ENCODE data around the gene MACROH2A1. TPM values are rescaled to one million over a fixed set of nuclear protein-coding genes. Genes with fewer than 3 reads are reported as not detected.

The MACROH2A1 gene
- total RNA-seq, 1 experiment from 2014 or later, result 83.8 TPM

GRCh38 chr5:135400866-135401265 lies 1.8 kb upstream of the MACROH2A1 start:
- Mint-ChIP-seq H3K27me3 (ENCODE audit: low read depth) (peaks cover 89% of the 10 kb centered on the region), H3K36me3 (0 out of 2 replicates have a peak, but pooled peaks cover 3% of the 10 kb centered on the region), H3K4me1 (peaks cover 52% of the 10 kb centered on the region), H3K27ac (no peak overlapping the region), H3K9me3 (peaks cover 9% of the 10 kb centered on the region), H3K4me3 (peak overlapping the region; percentile 82)
- ChIA-PET POLR2A (no interaction called here), CTCF (interaction anchor here (0.6 to 0.9 kb wide), 2 partner anchors 25 to 60 kb away, joined by 4 to 5 read pairs; no protein-coding TSS in a partner anchor)
- DNase-seq (ENCODE audit: low spot score), result no peak
- TF ChIP-seq SP1 (CRISPR knock-in tag; conservative IDR thresholded peaks at IDR 0.05) (no peak), ZNF532 (CRISPR knock-in tag; IDR thresholded peaks at IDR 0.05; ENCODE audit: borderline replicate concordance) (no peak), NFATC4 (CRISPR knock-in tag; IDR thresholded peaks at IDR 0.05) (no peak), AFF4 (CRISPR knock-in tag; IDR thresholded peaks at IDR 0.05; ENCODE audit: borderline replicate concordance) (no peak), SMAD4 (CRISPR knock-in tag; IDR thresholded peaks at IDR 0.05) (no peak), ETV6 (CRISPR knock-in tag; IDR thresholded peaks at IDR 0.05) (no peak), NR1H2 (CRISPR knock-in tag; IDR thresholded peaks at IDR 0.05) (no peak), NFE2L1 (CRISPR knock-in tag; IDR thresholded peaks at IDR 0.05) (no peak), ZBTB21 (CRISPR knock-in tag; IDR thresholded peaks at IDR 0.05; ENCODE audit: borderline replicate concordance) (no peak), MXD4 (CRISPR knock-in tag; IDR thresholded peaks at IDR 0.05; ENCODE audit: borderline replicate concordance) (no peak), HMGXB4 (CRISPR knock-in tag; IDR thresholded peaks at IDR 0.05) (no peak), IRF1 (CRISPR knock-in tag; IDR thresholded peaks at IDR 0.05) (no peak)
- TF ChIP-seq, protein P1, sequence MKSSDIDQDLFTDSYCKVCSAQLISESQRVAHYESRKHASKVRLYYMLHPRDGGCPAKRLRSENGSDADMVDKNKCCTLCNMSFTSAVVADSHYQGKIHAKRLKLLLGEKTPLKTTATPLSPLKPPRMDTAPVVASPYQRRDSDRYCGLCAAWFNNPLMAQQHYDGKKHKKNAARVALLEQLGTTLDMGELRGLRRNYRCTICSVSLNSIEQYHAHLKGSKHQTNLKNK (CRISPR knock-in tag; IDR thresholded peaks at IDR 0.05), result no peak
- peak; percentile 1; the same call in 1 of the 2 replicates for ATAC-seq
